Inflammatory macrophage treated with lipopolysaccharide for 1 hour (primary cell): ENCODE measurements around the gene RALGPS1.

ENCODE experiments used
- DNase-seq, 2 donors: peaks; one replicate each; pipeline ENCODE4 v3.0.0-alpha.2; 2020 to 2022

RALGPS1 gene

GRCh38 chr9:127058011-127058644 lies 143.5 kb downstream of the RALGPS1 start:
- no peak for DNase-seq

- DNase-seq, result no peak
Measured at GRCh38 chr9:127058645-127059021, 144.1 kb downstream of the RALGPS1 start.

- DNase-seq, result no peak
Measured at GRCh38 chr9:127059030-127059429, 144.4 kb downstream of the RALGPS1 start.

- DNase-seq, result no peak
Measured at GRCh38 chr9:127059765-127060361, 145.3 kb downstream of the RALGPS1 start.

GRCh38 chr9:127061411-127061810 lies 146.8 kb downstream of the RALGPS1 start:
- no peak for DNase-seq

- no peak for DNase-seq
Measured at GRCh38 chr9:127064335-127064734, 149.8 kb downstream of the RALGPS1 start.

- no peak for DNase-seq
Measured at GRCh38 chr9:127065592-127065991, 151.0 kb downstream of the RALGPS1 start.

GRCh38 chr9:127066060-127066850 lies 151.7 kb downstream of the RALGPS1 start:
- DNase-seq, result no peak

- no peak for DNase-seq
Measured at GRCh38 chr9:127066851-127067136, 152.2 kb downstream of the RALGPS1 start.

- DNase-seq, result no peak
Measured at GRCh38 chr9:127067603-127068220, 153.1 kb downstream of the RALGPS1 start.

- no peak for DNase-seq
Measured at GRCh38 chr9:127074561-127075548, 160.3 kb downstream of the RALGPS1 start.

GRCh38 chr9:127075624-127076372 lies 161.2 kb downstream of the RALGPS1 start:
- no peak for DNase-seq

GRCh38 chr9:127076860-127077643 lies 162.5 kb downstream of the RALGPS1 start:
- DNase-seq, result no peak

GRCh38 chr9:127077644-127077946 lies 163.0 kb downstream of the RALGPS1 start:
- no peak for DNase-seq

- DNase-seq, result no peak
Measured at GRCh38 chr9:127078336-127078735, 163.8 kb downstream of the RALGPS1 start.

GRCh38 chr9:127078988-127079387 lies 164.4 kb downstream of the RALGPS1 start:
- DNase-seq, result no peak

GRCh38 chr9:127079446-127080140 lies 165.0 kb downstream of the RALGPS1 start:
- no peak for DNase-seq

- no peak for DNase-seq
Measured at GRCh38 chr9:127081250-127082185, 166.9 kb downstream of the RALGPS1 start.
